Left kidney (tissue), 2 donors: ENCODE measurements around the gene PDE5A. TPM values are rescaled to one million over a fixed set of nuclear protein-coding genes. Genes with fewer than 3 reads are reported as not detected.
"Not testable (repeated sequence)": the region's sequence is repeated elsewhere in the genome, so short reads cannot be mapped to it uniquely, and the experiment has no call there.

Experiments
- DNase-seq: peaks from one replicate; pipeline ENCODE4 v3.0.0-alpha.2; 2013
- polyA plus RNA-seq: library from polyadenylated mRNA; unstranded; fragments of 120-200 nt; gene quantifications from one replicate; pipeline ENCODE4 v1.2.1, GENCODE V29; 2013; ENCODE audit not compliant: insufficient read length

The PDE5A gene
- polyA plus RNA-seq, 1 donor = 56.0 TPM

GRCh38 chr4:119471259-119471658 lies 157.3 kb downstream of the PDE5A start:
- DNase-seq = no peak

DNA sequence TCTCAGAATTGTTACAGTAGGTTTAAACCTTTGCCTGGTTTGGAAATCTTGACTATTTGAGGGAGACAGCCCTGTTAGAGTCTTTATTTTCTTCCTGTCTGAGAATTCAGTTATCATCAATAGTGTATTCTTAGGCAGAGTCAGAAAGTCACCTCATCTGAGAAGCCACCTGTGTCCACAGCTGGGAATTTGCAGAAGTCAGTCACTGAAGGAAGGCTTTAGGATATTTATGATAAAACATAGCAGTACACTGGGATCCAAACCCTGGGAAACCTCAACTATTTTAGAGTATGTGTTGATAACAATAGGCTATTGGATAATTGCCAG lies 157.9 kb downstream of the PDE5A start:
- DNase-seq = not testable (repeated sequence)

- DNase-seq = not testable (repeated sequence)
These were observed 158.4 kb downstream of the PDE5A start for GRCh38 chr4:119470021-119470736.

- not testable (repeated sequence) for DNase-seq
These were observed 159.6 kb downstream of the PDE5A start for GRCh38 chr4:119469039-119469438.

- not testable (repeated sequence) for DNase-seq
These were observed 165.9 kb downstream of the PDE5A start for GRCh38 chr4:119462733-119463132.

- not testable (repeated sequence) for DNase-seq
These were observed 172.9 kb downstream of the PDE5A start for GRCh38 chr4:119455734-119456133.

GRCh38 chr4:119454491-119455270 lies 173.9 kb downstream of the PDE5A start:
- peak; percentile 97 for DNase-seq

DNA sequence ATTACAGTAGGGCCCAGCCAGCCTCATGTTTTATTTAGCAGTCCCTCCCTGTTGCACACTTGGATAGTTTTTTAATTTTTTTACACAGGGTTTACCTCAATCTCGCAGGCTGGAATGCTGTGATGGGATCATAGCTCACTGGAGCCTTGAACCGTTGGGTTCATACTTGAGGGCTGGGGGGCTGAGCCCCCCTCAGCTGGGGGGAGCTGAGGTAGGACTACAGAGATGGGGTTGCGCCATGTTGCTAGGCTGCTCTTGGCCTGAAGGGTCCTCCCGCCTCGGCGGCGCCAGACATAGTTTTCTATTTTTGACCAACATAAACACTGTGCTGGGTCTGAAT lies 174.5 kb downstream of the PDE5A start:
- DNase-seq = peak; percentile 41

GRCh38 chr4:119453286-119453685 lies 175.3 kb downstream of the PDE5A start:
- DNase-seq = not testable (repeated sequence)

GRCh38 chr4:119449851-119450250 lies 178.8 kb downstream of the PDE5A start:
- DNase-seq = not testable (repeated sequence)
